GM12875 (cell line): ENCODE results near the gene MMAB.

Source experiments
- H3K4me3 ChIP-seq: one replicate; pipeline ENCODE4 v1.5.1; 2011; ENCODE audit warnings: low read depth, low read length, control low read depth
- CTCF ChIP-seq: IDR thresholded peaks from 2 replicates; pipeline ENCODE4 v1.5.1; 2011; ENCODE audit warnings: low read depth, mild to moderate bottlenecking, control low read depth, inconsistent platforms, low read length, moderate library complexity, borderline replicate concordance; ENCODE audit not compliant: insufficient read depth

Gene MMAB

GRCh38 chr12:109535231-109535862 lies 38.0 kb downstream of the MMAB start:
- no peak for TF ChIP-seq CTCF
- H3K4me3 ChIP-seq = no peak overlapping the region

GRCh38 chr12:109534456-109534855 lies 38.8 kb downstream of the MMAB start:
- TF ChIP-seq CTCF = no peak
- H3K4me3 ChIP-seq = no peak overlapping the region

DNA sequence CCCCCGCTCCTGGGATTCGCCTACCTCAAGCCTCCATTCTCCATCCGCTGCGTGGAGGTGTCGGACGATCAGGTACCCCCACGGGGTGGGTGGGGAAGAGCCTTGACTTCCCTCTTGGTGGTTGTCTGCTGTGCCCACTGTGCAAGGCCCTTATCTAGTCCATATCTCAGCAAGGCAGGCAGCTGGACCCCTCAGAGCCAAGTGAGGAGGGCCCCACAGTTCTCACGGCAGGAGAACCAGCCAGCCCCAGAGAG lies 39.9 kb downstream of the MMAB start:
- H3K4me3 ChIP-seq = no peak overlapping the region
- no peak for TF ChIP-seq CTCF

GRCh38 chr12:109532721-109533486 lies 40.4 kb downstream of the MMAB start:
- no peak overlapping the region for H3K4me3 ChIP-seq
- TF ChIP-seq CTCF = no peak

- no peak for TF ChIP-seq CTCF
- H3K4me3 ChIP-seq = no peak overlapping the region
These were observed 41.9 kb downstream of the MMAB start for GRCh38 chr12:109531411-109531810.

DNA sequence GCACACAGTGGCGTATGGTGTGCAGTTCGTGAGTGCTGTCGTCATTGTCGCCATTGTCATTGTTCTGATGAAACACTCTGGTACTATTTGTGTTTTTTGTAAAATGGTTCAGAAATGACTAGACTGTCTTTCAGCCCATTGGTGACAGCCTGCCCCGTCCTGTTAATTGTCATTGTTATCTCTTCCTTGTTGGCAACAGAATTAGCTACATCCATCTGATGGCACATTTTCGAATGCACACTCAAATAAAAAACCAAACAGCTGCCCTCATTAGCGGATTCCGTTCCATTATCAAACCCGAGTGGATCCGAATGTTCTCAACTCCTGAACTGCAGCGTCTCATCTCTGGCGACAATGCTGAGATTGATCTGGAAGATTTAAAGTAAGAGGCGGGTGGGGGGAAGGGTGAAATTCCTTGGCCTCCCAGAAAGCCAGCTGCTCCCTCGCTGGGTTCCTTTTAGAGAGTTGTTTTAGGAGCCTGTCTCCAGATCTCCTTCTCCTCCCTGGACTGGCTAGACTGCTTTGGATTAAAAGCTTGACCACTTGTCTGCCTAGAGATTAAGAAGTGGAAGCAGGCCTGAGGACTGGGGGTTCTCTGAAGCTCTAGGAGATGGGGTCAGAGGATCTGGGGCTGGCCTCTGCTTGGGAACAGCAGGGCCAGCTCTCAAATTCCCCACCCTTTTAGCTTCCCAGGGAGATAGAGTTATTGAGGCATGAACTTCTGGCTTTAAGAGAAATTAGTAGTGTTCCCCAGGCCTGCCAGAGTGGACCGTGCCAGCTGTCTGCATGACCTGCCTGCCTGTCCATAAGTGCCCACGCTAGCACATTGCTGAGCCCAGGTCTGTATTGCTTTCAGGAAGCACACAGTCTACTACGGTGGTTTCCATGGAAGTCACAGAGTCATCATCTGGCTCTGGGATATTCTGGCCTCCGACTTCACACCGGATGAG lies 43.3 kb downstream of the MMAB start:
- no peak for TF ChIP-seq CTCF
- no peak overlapping the region for H3K4me3 ChIP-seq
